C1 segment of cervical spinal cord (tissue), 14 donors: ENCODE data around the gene KRT85.
"Not testable (repeated sequence)": the region's sequence is repeated elsewhere in the genome, so short reads cannot be mapped to it uniquely, and the experiment has no call there.

Experiments used
- DNase-seq, 14 donors: peaks; one replicate each; lab custom pipeline; 2025; lab: John Stamatoyannopoulos, UW

Gene KRT85

DNA sequence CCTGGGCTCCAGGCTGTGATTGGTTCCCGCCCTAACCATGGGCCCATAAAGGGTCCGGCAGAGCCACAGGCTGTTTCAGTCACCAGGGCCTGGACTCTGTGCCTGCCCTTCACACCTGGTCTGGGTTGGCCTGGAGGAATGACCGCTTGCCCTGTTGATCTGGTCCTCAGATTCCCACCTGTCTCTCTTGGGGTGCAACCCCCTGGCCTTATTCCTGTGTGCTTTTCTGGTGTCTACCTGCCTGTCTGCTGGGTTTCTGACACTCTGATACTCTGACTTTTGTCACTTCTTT, 43.2 kb downstream of the KRT85 start:
- no peak for DNase-seq

DNA sequence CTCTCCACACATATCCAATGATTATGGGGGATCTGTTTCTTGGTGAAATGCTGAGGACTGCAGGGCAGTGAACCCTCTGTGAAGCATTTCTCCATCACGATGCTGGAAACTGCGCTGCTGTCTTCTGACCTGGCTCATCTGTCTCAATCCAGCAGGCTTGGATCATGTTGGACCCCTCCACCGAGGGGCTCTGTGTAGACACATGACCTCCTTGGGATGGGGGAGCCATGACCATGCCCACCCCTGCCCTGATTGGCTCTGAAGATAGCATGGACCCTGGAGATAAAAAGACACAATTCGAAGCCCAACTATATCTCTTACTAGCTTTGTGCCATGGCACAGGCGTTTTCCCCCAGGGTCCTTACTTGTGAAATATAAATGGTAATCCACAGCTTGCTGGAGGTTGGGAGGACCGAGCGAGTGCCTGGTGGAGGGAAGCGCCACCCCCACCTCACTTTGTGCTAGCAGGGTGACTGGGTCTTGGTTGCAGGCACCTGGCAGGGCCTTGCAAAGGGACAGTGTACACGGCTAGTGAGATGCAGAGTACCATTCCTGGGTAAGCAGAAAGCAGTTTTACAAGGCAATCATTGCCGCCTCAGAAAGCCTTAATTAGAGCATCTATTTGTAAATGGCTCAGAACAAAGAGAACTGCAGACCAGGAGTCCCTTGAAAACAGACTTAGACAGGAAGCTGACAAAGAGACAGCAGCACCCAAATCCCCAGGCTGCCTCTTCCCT, 43.7 kb downstream of the KRT85 start:
- DNase-seq = no peak

DNA sequence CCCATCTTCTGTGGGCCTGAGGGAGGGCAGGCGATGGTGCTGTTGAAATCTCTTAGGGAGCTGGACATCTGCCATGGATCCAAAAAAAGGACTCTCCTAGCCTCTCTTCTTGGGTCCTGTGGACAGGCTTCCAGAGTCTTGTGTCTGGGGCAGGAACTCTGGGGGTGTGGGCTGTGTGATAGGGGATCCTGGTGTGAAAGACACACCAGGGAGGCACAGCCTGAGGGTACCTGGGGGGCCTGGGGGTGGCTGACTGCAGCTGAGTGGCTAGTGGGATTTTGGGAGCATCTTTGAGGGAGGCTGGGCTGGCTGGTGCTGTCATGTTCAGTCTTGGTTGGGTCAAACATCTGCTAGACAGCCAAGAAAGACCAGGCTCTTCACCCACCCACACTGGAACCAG, 44.3 kb downstream of the KRT85 start:
- DNase-seq = no peak

DNA sequence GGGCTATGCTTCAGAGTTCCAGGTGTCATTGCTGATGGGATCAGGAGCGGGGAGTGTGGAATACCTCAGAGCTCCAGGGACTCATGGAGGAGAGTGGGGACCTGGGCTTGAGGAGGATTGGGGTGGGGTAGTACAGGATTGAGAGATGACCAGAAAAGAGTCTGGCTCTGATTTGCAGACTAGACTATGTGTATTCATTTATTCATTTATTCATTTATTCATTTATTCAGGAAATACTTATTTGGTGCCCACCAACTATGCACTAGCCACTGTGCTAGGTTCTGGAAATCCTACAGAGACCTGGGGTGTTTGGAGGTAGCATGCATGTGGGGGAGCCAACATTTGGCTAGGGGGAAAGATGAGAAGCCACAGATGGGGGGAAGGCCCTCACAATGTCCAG, 45.2 kb downstream of the KRT85 start:
- DNase-seq = no peak

DNA sequence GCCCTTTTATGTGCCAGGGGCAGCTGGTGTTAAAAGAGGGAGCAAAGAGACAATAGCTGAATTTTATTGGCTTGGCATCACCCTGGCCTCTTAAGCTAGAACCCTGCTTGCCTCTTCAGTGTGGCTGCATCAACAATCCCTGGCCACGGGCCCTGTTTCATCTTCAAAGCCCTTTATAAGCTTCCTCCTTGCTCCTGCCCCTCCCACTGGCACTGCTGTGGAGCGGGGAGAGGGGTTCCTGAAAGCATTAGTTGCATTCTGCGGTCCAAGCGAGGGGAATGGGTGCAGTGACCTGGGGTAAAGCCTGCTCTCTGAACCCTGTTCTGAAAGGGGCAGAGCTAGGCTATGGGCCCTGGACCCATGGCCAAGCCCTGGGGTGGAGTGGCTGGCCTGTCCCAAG, 45.9 kb downstream of the KRT85 start:
- peak in 8 of 14 donors; percentile 4 to 40 (median 16) for DNase-seq

DNA sequence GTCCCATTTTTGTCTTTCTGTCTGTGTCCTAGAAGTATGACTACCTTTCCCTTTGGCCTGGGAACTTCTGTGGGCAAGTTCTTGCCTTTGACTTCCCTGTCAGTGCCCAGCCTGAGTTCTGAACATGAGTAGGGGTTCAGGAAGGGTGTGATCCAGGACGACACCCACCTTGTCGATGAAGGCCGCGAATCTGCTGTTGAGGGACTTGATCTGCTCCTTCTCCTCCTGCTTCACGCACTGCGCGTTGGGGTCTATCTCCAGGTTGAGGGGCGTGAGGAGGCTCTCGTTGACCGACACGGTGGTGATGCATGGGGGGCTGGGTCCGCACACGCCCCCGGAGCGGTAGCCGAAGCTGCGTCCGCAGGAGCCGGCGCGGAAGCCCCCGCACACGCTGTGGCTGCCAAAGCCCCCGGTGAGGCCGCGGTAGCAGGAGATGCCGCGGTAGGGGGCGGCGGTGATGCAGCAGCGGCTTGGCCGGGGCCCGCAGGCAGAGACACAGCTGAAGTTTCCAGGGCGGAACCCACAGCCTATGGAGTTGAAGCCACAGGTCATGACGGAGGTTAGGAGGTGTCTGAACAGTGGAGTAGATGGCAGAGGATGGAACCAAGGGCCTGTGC, 46.4 kb downstream of the KRT85 start, which contains the start of gene KRT83:
TSS of gene KRT83 (minus strand) at position 615 of the 617 bp plus-strand sequence. CDS start at position 552, 63 bp downstream.
- no peak for DNase-seq

DNA sequence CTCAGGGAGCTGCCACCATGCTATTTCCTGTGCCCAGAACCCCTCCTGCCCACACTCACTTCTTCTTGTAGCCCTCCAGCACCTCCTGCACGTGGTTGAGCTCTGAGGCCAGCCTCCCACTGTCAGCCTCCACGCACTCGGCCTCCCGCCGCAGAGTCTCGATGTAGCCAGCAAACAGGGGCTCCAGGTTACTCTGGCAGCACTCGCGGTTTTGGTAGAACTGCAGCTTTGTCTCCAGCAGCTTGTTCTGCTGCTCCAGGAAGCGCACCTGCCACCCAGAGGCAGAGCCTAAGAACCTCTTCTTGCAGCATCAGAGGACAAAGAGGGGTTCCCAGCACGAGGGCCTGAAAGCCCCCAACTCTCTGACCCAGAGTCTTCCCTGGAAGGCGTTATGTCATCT, 48.2 kb downstream of the KRT85 start:
- no peak for DNase-seq

DNA sequence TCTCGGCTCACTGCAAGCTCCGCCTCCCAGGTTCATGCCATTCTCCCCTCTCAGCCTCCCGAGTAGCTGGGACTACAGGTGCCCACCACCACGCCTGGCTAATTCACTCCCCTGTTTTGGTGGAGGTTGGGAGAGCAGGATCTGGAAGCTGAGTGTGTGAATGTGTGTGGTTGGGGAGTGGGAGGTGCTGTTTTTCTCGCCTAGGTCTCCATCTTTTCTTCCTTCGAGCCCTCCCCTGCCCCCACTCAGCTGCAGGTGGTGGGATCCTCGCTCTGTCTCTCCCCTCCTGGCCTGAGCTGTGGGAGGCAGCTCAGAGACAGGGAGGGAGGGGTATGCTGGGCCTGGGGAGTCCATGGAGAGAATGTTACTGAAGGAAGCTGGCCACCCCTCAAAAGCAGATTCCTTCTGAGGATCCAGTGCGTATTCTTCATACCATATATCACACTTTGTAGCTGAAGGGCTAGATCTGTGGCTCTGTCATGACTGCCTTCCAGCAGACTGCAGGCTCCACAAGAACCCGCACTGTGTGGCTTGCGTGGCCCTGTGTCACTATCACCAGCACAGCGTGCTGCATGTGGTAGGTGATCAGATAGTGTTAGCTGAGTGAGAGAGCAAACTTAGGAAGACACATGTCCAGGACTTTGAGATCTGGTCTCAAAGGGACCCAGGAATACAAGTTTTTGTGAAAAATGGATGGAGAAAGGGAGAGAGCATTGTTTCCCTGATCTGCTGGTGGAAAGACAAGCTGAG, 48.9 kb downstream of the KRT85 start:
- DNase-seq = no peak

DNA sequence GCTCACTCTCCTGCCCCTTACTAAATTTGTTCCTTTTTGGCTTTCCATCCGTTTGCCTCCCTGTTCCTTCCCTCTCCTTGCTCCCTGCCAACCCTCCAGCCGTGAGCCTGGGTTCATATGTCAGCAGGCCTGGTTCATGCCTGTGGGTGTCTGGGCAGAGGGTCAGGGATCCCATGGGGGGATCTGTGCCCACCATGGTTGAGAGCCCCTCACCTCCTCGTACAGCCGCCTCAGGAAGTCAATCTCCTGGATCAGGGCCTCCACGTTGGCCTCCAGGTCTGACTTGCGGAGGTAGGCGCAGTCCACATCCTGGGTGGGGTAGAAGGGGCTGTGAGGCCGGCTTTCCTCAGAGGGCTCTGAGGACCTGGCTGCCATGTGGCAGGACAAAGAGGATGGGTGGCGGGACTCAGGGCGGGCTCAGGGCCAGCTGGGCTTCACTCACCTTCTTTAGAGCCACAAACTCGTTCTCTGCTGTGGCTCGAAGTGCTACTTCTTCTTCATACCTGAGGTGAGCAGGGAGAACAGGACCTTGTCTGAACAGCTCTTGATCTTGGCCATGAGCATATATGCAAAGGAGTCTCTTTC, 49.7 kb downstream of the KRT85 start:
- no peak for DNase-seq

DNA sequence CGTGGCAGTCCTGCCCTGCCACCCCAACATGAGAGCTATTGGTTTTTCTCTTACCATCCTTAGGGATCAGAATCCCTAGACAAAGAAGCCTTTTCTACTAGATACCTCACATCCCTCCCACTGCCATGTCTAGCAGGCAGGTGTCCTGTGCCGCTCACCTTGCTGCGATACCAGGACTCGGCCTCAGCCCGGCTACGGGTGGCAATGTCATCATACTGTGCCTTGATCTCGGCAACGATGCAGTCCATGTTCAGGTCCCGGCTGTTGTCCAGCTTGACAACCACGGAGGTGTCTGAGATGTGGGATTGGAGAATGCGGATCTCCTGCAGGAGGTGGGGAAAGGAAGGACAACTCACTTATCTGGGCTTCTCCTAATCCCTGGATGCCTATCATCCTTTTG, 50.6 kb downstream of the KRT85 start:
- no peak for DNase-seq

DNA sequence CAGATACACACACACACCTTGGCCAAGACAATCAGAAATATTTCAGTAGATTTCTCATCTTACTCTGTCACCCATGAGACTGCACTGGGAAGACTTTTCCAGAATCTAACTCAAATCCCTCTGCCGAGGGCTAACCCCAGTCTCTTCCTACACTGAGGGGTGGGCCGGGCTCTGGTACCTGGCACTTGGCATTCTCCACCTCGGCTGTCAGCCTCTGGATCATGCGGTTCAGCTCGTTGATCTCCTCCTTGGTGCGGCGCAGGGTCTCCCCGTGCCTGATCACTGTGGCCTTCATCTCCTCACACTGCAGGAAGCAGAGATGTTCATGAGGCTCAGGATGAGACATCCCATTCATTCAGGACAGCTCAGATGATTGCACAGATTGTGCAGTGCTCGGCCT, 51.0 kb downstream of the KRT85 start:
- DNase-seq = no peak

DNA sequence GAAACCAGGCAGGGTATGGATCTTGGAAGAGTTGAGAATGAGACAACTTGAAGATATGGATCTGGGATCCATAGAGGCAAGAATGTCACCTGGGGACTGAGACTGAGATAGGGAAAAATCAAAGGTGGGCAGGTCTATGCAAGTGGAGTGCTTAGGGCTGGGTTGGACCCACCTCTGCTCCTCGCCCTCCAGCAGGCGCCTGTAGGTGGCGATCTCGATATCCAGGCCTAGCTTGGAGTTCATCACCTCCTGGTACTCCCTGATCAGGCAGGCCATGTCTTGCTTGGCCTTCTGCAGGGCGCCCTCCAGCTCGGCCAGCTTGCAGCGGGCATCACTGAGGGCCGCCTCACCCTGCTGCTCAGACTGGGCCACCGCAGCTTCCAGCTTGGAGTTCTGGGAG, 51.6 kb downstream of the KRT85 start:
- not testable (repeated sequence) for DNase-seq

DNA sequence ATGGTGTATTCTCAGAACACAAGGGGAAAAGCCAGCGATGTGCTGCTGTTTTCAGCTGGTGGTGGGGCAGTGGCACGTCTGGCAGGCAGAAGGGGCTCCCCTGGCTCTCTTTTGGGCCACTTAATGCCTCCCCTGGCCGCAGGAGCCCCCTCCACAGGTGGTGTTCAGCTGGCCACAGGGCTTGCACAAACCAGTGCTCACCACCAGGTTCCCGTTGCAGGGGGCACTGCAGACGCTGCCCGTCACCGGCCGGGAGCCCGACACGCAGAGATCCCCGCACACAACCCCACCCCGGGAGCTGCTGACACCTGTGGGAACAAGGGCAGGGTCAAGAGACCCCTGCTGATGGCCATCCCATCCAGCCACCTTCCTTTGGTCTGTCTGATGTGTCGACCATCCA, 52.8 kb downstream of the KRT85 start:
- no peak for DNase-seq

DNA sequence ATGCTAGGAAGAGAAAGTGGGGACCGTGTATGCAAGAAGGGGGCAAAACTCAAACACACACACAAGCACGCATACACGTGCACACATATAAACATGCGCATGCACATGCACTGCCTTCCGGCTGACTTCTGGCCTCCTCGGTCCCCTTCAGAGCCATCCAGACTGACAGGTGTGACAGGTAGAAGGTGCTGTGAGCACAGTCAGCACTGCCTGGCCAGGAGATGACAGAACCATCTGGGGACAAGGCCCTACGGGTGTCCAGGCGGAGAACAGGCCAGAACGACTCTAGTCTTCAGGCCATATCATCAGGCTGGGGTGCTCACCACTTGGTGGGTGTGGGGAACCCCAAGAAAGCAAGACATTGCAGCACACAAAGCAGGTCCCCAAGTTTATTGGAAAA, 53.4 kb downstream of the KRT85 start:
- no peak for DNase-seq

DNA sequence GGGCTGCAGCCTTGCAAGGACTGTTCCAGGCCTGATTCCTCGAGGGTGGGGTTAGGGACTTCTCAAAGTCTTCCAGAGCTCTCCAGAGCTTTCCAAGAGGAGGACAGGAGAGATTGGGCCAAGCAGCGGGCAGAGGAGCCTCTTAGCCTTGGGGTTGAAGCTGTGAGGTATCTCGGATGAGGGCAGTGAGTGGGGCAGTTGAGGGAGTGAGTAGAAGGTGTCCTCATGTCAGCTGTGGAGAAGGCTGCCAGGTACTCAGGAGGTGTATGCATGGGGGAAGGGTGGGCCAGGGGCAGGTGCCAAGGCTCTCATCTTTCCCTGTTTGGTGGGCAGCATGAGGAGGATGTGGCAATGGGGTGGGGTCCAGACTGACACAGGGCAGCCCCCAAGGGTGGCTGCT, 53.8 kb downstream of the KRT85 start:
- DNase-seq = no peak

DNA sequence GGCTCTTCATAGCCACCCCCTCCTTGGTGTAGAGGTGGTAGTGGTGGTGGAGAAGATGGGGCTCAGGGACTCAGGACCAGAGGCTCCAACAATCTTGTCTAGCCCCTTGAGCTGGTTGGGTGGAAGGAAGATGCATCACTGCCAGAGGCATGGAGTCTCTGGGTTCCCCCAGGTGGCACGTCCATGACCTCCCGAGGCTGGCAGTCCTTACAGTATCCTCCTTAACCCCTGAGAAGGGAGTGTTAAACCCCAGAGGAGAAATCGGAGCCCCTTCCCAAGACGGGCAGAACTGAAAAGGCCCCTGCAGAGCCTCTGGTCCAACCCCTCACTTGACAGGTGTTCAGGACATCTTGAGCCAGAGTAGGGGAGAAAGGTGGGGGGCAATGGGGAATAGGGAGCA, 55.2 kb downstream of the KRT85 start:
- DNase-seq = no peak

DNA sequence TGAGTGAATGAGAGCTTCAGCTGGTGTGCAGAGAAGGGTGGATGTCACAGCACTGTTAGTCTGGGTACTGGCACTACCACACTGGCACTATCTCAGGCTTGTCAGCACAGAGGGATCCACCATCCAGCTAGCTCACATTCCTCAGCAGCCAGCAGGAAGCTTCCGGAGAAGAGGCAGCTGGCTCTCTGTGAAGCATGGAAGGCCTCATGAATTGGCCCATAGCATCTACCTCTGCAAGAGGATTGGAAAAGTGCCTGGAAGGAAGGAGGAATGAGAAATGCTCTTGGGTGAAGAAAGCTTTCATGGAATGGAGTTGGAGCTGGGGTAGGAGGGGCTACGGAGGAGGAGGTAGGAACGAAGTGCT, 56.0 kb downstream of the KRT85 start:
- DNase-seq = no peak

DNA sequence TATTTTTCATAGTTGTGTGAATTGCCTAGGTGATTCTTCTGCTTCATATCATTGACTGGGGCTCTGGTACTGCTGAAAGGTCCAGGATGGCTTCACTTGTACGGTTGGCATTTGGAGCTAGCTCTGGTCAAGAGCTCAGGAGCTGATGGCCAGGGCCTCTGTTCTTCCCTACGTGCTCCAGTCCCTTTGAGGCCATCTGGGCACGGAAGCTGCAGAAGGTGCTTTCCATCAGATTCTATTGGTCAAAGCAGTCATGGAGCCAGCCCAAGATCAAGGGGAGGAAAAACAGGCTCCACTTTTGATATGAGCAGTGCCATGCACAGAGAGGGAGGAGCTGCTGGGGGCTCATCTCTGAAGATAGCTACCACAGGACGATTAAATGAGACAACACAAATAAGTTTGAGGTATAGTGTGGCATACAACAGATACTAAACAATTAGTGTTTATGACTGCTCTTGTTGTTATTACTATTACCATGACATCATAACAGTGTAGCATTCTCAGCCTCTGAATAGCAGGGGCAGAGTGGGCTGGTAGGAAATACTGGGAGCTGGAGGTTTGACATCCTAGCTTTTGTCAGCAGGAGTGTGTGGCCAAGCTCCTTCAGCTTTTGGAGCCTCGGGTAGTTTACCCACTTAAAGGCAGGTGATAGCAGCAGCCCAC, 56.5 kb downstream of the KRT85 start:
- no peak for DNase-seq
